Upper lobe of left lung (tissue), 6 donors: ENCODE measurements around the gene MEF2C. TPM values are rescaled to one million over a fixed set of nuclear protein-coding genes. Genes with fewer than 3 reads are reported as not detected.
A peak's percentile ranks its signal among the peaks of the same experiment; 100 is the strongest.

ENCODE experiments used
- ATAC-seq, 2 donors: fragments of 200-7000 bp; cut with Tn5 transposase; one replicate each; pipeline ENCODE4 v1.9.1; 2022; ENCODE audit warnings: mild to moderate bottlenecking in 2 of 2, moderate library complexity in 2 of 2; ENCODE audit not compliant: low FRiP score in 2 of 2
- DNase-seq, 2 donors: peaks; one replicate each; pipeline ENCODE4 v3.0.0-alpha.2; 2019 to 2020
- H3K27ac ChIP-seq, 4 donors: fragments of 200-600 bp; sonication (generic); one replicate each; pipeline ENCODE4 v1.5.1; 2016 to 2019
- H3K27me3 ChIP-seq, 4 donors: fragments of 200-600 bp; sonication (generic); one replicate each; pipeline ENCODE4 v1.5.1; 2017 to 2019
- H3K36me3 ChIP-seq, 4 donors: fragments of 200-600 bp; sonication (generic); one replicate each; pipeline ENCODE4 v1.5.1; 2016 to 2019
- H3K4me1 ChIP-seq, 4 donors: fragments of 200-600 bp; sonication (generic); one replicate each; pipeline ENCODE4 v1.5.1; 2018 to 2019
- H3K4me3 ChIP-seq, 4 donors: fragments of 200-600 bp; sonication (generic); one replicate each; pipeline ENCODE4 v1.5.1; 2017 to 2019; ENCODE audit warnings: mild to moderate bottlenecking in 2 of 4, moderate library complexity in 1 of 4
- H3K9me3 ChIP-seq, 4 donors: fragments of 200-600 bp; sonication (generic); one replicate each; pipeline ENCODE4 v1.5.1; 2018 to 2019
- CTCF ChIP-seq, 6 experiments: fragments of 450-650 bp in 4 of 6; fragments of 200-600 bp in 2 of 6; sonication (generic) in 2 of 6; IDR thresholded peaks; one replicate each; pipeline ENCODE4 v1.5.1; 2016 to 2019; ENCODE audit warnings: antibody characterized with exemption in 6 of 6
- EP300 ChIP-seq, 4 donors: sonication (generic); formaldehyde crosslinking; IDR thresholded peaks; one replicate each; pipeline ENCODE4 v1.5.1; 2017; ENCODE audit warnings: antibody characterized with exemption in 4 of 4, control low read depth in 2 of 4
- POLR2A ChIP-seq, 4 donors: fragments of 450-650 bp; IDR thresholded peaks; one replicate each; pipeline ENCODE4 v1.5.1; 2016 to 2017; ENCODE audit warnings: antibody characterized with exemption in 4 of 4, mild to moderate bottlenecking in 2 of 4
- POLR2AphosphoS5 ChIP-seq, 2 donors: sonication (generic); formaldehyde crosslinking; IDR thresholded peaks; one replicate each; pipeline ENCODE4 v1.5.1; 2017; ENCODE audit warnings: antibody characterized with exemption in 2 of 2
- WGBS, 2 donors: methylation state at CpG; one replicate each; pipeline ENCODE4 v1.1.5; 2017 to 2018; 5-methylcytosine and 5-hydroxymethylcytosine counted together
- total RNA-seq, 6 donors: library from RNA; depleted of rRNA in 4 of 6; stranded (reverse); fragments of >200 nt in 4 of 6; gene quantifications; one replicate each; pipeline versions ENCODE4 v1.1.0 to v1.2.1, GENCODE V29; 2016 to 2021
- donor health status: DM: no; HTN: no; CAD: no; lungs with moderate emphysema.
- donor health status: DM: no; HTN: yes; CAD: no; lungs with severe emphysema.

The MEF2C gene
- total RNA-seq, 6 donors from 2014 or later: 20.5 to 46.2 (median 35.8) TPM

DNA sequence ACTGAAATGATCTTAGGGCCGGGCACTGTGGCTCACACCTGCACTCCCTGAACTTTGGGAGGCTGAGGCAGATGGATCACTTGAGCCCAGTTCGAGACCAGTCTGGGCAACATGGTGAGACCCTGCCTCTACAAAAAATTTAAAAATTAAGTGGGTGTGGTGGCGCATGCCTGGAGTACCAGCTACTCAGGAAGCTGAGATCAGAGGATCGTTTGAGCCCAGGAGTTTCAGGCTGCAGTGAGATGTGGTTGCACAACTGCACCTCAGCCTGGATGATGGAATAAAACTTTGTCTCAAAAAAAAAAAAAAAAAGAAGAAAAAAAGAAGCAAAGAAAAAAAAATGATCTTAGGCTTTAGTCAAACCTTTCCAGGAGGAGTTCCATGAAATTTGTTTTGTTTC, 41.8 kb downstream of the MEF2C start:
- TF ChIP-seq POLR2A (IDR thresholded peaks at IDR 0.05) (no peak), CTCF (IDR thresholded peaks at IDR 0.05) (no peak), POLR2AphosphoS5 (IDR thresholded peaks at IDR 0.05) (no peak), EP300 (IDR thresholded peaks at IDR 0.05) (no peak)
- Histone ChIP-seq H3K4me1 (peaks cover 0 to 21% (median 8%) of the 10 kb centered on the region in 4 donors), H3K36me3 (no peaks in the 10 kb centered on the region), H3K27ac (peak overlapping the region in 2 of 4 donors; percentile 13 to 29), H3K4me3 (no peak overlapping the region), H3K9me3 (no peaks in the 10 kb centered on the region), H3K27me3 (no peaks in the 10 kb centered on the region)
- WGBS, 2 donors: 50 to 60% methylated on average over 4 of the region's 4 CpGs
- DNase-seq (peak in 1 of 2 donors; percentile 28), ATAC-seq (peak in 1 of 2 donors; percentile 33)

DNA sequence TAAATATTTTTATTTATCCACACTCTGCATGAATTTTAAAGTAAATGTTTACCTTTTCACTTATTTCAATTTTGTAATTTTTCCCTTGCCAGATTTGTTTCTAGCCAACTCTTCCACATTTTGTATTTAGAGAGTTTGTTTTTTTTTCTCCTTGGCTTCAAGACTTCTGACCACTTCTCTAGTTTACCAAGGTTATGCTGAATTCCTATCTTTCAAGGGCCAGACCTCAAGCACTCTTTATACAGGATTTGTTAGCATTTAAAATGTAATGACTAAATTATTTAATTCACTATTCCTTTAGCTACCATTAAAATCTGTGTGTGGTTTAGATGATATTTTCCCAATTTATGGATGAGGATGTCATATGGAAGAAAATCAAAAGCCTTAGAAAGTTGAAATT, 42.5 kb downstream of the MEF2C start:
- Histone ChIP-seq H3K4me3 (no peak overlapping the region), H3K27ac (peak overlapping the region in 1 of 4 donors; percentile 14), H3K27me3 (no peaks in the 10 kb centered on the region), H3K4me1 (peaks cover 0 to 21% (median 11%) of the 10 kb centered on the region in 4 donors), H3K36me3 (no peaks in the 10 kb centered on the region), H3K9me3 (no peaks in the 10 kb centered on the region)
- no peak for ATAC-seq
- no peak for TF ChIP-seq POLR2A (IDR thresholded peaks at IDR 0.05)
- no peak for TF ChIP-seq POLR2AphosphoS5 (IDR thresholded peaks at IDR 0.05)
- no peak for TF ChIP-seq CTCF (IDR thresholded peaks at IDR 0.05)
- TF ChIP-seq EP300 (IDR thresholded peaks at IDR 0.05): no peak
- no peak for DNase-seq

DNA sequence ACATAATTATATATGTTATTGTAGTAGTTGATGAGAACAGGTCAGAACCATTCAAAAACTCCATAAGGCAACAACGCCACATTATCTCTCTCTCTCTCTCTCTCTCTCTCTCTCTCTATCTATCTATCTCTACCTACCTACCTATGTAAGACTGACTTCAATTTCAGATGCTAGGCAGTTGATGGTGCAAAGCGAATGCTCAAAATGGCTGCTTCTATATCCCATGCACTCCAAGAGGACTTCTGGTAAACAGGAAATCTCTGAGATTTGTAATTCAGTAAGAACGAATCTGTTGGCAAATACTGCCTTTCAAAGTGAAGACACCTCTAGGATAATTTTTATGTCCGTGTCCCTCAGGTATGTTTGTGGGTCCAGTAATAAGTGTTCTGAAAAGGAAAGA, 43.7 kb downstream of the MEF2C start:
- Histone ChIP-seq H3K36me3 (no peaks in the 10 kb centered on the region), H3K9me3 (no peaks in the 10 kb centered on the region), H3K4me3 (no peak overlapping the region), H3K27ac (peak overlapping the region in 3 of 4 donors; percentile 3 to 86 (median 35)), H3K27me3 (no peaks in the 10 kb centered on the region), H3K4me1 (peaks cover 0 to 21% (median 11%) of the 10 kb centered on the region in 4 donors)
- WGBS, 2 donors: 87 to 88% methylated on average over 4 of the region's 4 CpGs
- ATAC-seq (no peak), DNase-seq (no peak)
- TF ChIP-seq EP300 (IDR thresholded peaks at IDR 0.05) (no peak), POLR2AphosphoS5 (IDR thresholded peaks at IDR 0.05) (no peak), POLR2A (IDR thresholded peaks at IDR 0.05) (no peak), CTCF (IDR thresholded peaks at IDR 0.05) (no peak)

DNA sequence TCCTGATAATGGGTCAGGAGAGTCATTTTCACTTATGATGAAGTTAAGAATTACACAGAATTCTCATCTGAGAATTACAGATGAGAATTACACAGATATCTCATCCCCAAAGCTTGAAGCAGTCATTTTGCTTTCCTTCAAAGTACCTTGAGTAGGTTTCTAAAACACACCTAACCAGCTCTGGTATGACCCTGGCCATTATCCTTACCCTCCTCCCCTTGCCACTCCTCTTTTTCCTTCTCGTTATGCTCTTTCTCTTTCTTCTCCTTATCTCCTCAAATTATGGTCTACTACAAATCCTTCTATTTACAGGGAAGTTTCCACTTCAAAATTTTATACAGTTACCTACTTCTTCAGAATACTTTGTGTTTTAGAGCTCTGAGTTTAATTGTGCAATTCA, 44.5 kb downstream of the MEF2C start:
- TF ChIP-seq POLR2AphosphoS5 (IDR thresholded peaks at IDR 0.05) (no peak), POLR2A (IDR thresholded peaks at IDR 0.05) (no peak), CTCF (IDR thresholded peaks at IDR 0.05) (no peak), EP300 (IDR thresholded peaks at IDR 0.05) (no peak)
- H3K27me3 ChIP-seq: no peaks in the 10 kb centered on the region
- H3K27ac ChIP-seq: peak overlapping the region in 3 of 4 donors; percentile 3 to 86 (median 35)
- H3K9me3 ChIP-seq: no peaks in the 10 kb centered on the region
- H3K36me3 ChIP-seq: no peaks in the 10 kb centered on the region
- DNase-seq (no peak), ATAC-seq (no peak)
- WGBS, 2 donors: 54 to 63% methylated on average over 1 of the region's 1 CpG
- no peak overlapping the region for H3K4me3 ChIP-seq
- peaks cover 6 to 27% (median 15%) of the 10 kb centered on the region in 4 donors for H3K4me1 ChIP-seq

GRCh38 chr5:88837817-88838216, 45.2 kb downstream of the MEF2C start:
- H3K4me3 ChIP-seq: no peak overlapping the region
- no peak for TF ChIP-seq POLR2AphosphoS5 (IDR thresholded peaks at IDR 0.05)
- TF ChIP-seq POLR2A (IDR thresholded peaks at IDR 0.05): no peak
- TF ChIP-seq EP300 (IDR thresholded peaks at IDR 0.05): no peak
- TF ChIP-seq CTCF (IDR thresholded peaks at IDR 0.05): no peak
- H3K36me3 ChIP-seq: no peaks in the 10 kb centered on the region
- H3K9me3 ChIP-seq: no peaks in the 10 kb centered on the region
- WGBS, 2 donors: 83 to 89% methylated on average over 1 of the region's 1 CpG
- peaks cover 11 to 28% (median 19%) of the 10 kb centered on the region in 4 donors for H3K4me1 ChIP-seq
- peak overlapping the region in 2 of 4 donors; percentile 35 to 86 for H3K27ac ChIP-seq
- ATAC-seq (no peak), DNase-seq (no peak)
- no peaks in the 10 kb centered on the region for H3K27me3 ChIP-seq
